Cardiac ventricle fibroblast (primary cell): Measurements from ENCODE around the gene STARD5. TPM values are rescaled to one million over a fixed set of nuclear protein-coding genes. Genes with fewer than 3 reads are reported as not detected.

Source experiments
- total RNA-seq: library from RNA; depleted of rRNA; stranded (reverse); fragments of >200 nt; gene quantifications from 2 replicates; pipeline ENCODE4 v1.2.3, GENCODE V29; 2015

The STARD5 gene
- 10.6 and 13.3 TPM in 2 replicates for total RNA-seq

GRCh38 chr15:81323944-81324881, at the start of gene STARD5:
Gene STARD5, minus strand, starts transcription at chr15:81324141. Its CDS starts 42 bp downstream, at chr15:81324099.

Other genes starting within 250 kb of the STARD5 start
- gene CFAP161, start 189.9 kb downstream of the STARD5 start, total RNA-seq = 0.05 TPM in 1 of 2 replicates, not detected in the other
- 6.2 and 6.4 TPM in 2 replicates for gene IL16, start 127.3 kb downstream of the STARD5 start, total RNA-seq
- gene TMC3, start 50.1 kb upstream of the STARD5 start, total RNA-seq = not detected in 2 replicates